IMR-90 (cell line): ENCODE measurements around the gene FAM8A1. TPM values are rescaled to one million over a fixed set of nuclear protein-coding genes. Genes with fewer than 3 reads are reported as not detected.

Experiments used
- ATAC-seq: fragments of 200-7000 bp; cut with Tn5 transposase; 2 replicates; pipeline ENCODE4 v1.9.1; 2020; ENCODE audit warnings: low read depth, mild to moderate bottlenecking, moderate library complexity
- BruUV-seq: library from RNA; stranded (reverse); fragments of 400-500 nt; replicated peaks from 2 replicates; lab custom pipeline; 2021; lab: Mats Ljungman, UMichigan
- CTCF ChIA-PET: fragments of 300-600 bp; formaldehyde crosslinking; extraction: SDS; loops from one replicate; lab custom pipeline; 2021; ENCODE audit warnings: antibody characterized with exemption; lab: Yijun Ruan, JAX
- POLR2A ChIA-PET: fragments of 300-600 bp; sonication (Branson Sonifier 250); formaldehyde crosslinking; loops from one replicate; lab custom pipeline; 2022; ENCODE audit warnings: antibody characterized with exemption; ENCODE audit not compliant: unreplicated experiment; lab: Charles Lee
- DNase-seq: peaks from one replicate; pipeline ENCODE4 v3.0.0; 2013
- H2AFZ ChIP-seq: replicated peaks from 2 replicates; pipeline ENCODE3; 2013; ENCODE audit warnings: low read length, mild to moderate bottlenecking; ENCODE audit not compliant: poor library complexity
- H2AK5ac ChIP-seq: 2 replicates; pipeline ENCODE4 v1.6.1; 2013; ENCODE audit warnings: low read depth, low read length, inconsistent platforms
- H2AK9ac ChIP-seq: replicated peaks from 2 replicates; pipeline ENCODE3; 2013; ENCODE audit warnings: mild to moderate bottlenecking, low read depth, low read length, moderate library complexity; ENCODE audit not compliant: poor library complexity
- H2BK120ac ChIP-seq: 2 replicates; pipeline ENCODE4 v1.6.1; 2013; ENCODE audit warnings: low read depth, low read length, inconsistent platforms
- H2BK15ac ChIP-seq: 3 replicates; pipeline ENCODE4 v1.6.1; 2013; ENCODE audit warnings: low read depth, low read length, inconsistent platforms
- H2BK20ac ChIP-seq: 2 replicates; pipeline ENCODE4 v1.6.1; 2013; ENCODE audit warnings: low read depth, mild to moderate bottlenecking, inconsistent platforms, low read length, moderate library complexity
- H2BK5ac ChIP-seq: 2 replicates; pipeline ENCODE4 v1.6.1; 2013; ENCODE audit warnings: mild to moderate bottlenecking, low read depth, low read length, inconsistent platforms; ENCODE audit not compliant: poor library complexity, severe bottlenecking
- H3K14ac ChIP-seq: replicated peaks from 2 replicates; pipeline ENCODE4 v1.6.1; 2013; ENCODE audit warnings: low read depth, low read length, inconsistent platforms
- H3K18ac ChIP-seq: 2 replicates; pipeline ENCODE4 v1.6.1; 2013; ENCODE audit warnings: low read depth, low read length, control low read depth
- H3K23ac ChIP-seq: 2 replicates; pipeline ENCODE4 v1.6.1; 2013; ENCODE audit warnings: low read depth, low read length, inconsistent platforms
- H3K27ac ChIP-seq: 2 replicates; pipeline ENCODE4 v1.5.1; 2013; ENCODE audit warnings: mild to moderate bottlenecking, control low read depth, low read length; ENCODE audit not compliant: insufficient read depth
- H3K27me3 ChIP-seq: 2 replicates; pipeline ENCODE4 v1.6.1; 2013; ENCODE audit warnings: low read length; ENCODE audit not compliant: control insufficient read depth, insufficient read depth
- H3K36me3 ChIP-seq: 2 replicates; pipeline ENCODE4 v1.6.1; 2013; ENCODE audit warnings: low read length, mixed read lengths; ENCODE audit not compliant: control insufficient read depth, insufficient read depth
- H3K4ac ChIP-seq: 2 replicates; pipeline ENCODE4 v1.6.1; 2013; ENCODE audit warnings: low read depth, low read length, inconsistent platforms
- H3K4me1 ChIP-seq: 2 replicates; pipeline ENCODE4 v1.6.1; 2013; ENCODE audit warnings: low read length, mixed read lengths; ENCODE audit not compliant: control insufficient read depth, insufficient read depth
- H3K4me2 ChIP-seq: 2 replicates; pipeline ENCODE4 v1.6.1; 2013; ENCODE audit warnings: low read depth, mild to moderate bottlenecking, control low read depth, low read length, moderate library complexity
- H3K4me3 ChIP-seq: 2 replicates; pipeline ENCODE4 v1.5.1; 2013; ENCODE audit warnings: low read depth, mild to moderate bottlenecking, control low read depth, low read length, moderate library complexity; ENCODE audit not compliant: insufficient read depth
- H3K56ac ChIP-seq: 2 replicates; pipeline ENCODE4 v1.6.1; 2013; ENCODE audit warnings: low read length, inconsistent platforms; ENCODE audit not compliant: insufficient read depth; ENCODE audit errors: extremely low read depth
- H3K79me1 ChIP-seq, 2 experiments: 2 replicates each; pipeline ENCODE4 v1.6.1; 2013; ENCODE audit warnings: low read length in 2 of 2, inconsistent platforms in 1 of 2, low read depth in 1 of 2
- H3K9ac ChIP-seq: 2 replicates; pipeline ENCODE4 v1.6.1; 2013; ENCODE audit warnings: low read depth, low read length, control low read depth
- H3K9me1 ChIP-seq: 2 replicates; pipeline ENCODE4 v1.6.1; 2013; ENCODE audit warnings: low read length, inconsistent platforms; ENCODE audit not compliant: insufficient read depth
- H3K9me3 ChIP-seq: 2 replicates; pipeline ENCODE4 v1.6.1; 2013; ENCODE audit warnings: low read length; ENCODE audit not compliant: control insufficient read depth, insufficient read depth
- H4K20me1 ChIP-seq: 2 replicates; pipeline ENCODE4 v1.6.1; 2013; ENCODE audit warnings: low read length, inconsistent platforms; ENCODE audit not compliant: insufficient read depth
- H4K5ac ChIP-seq: 2 replicates; pipeline ENCODE4 v1.6.1; 2013; ENCODE audit warnings: mild to moderate bottlenecking, low read depth, low read length, control low read depth
- H4K8ac ChIP-seq, 2 experiments: 2 replicates each; pipeline ENCODE4 v1.6.1; 2013; ENCODE audit warnings: low read depth in 2 of 2, low read length in 2 of 2, control low read depth in 1 of 2, inconsistent platforms in 1 of 2
- H4K91ac ChIP-seq: 2 replicates; pipeline ENCODE4 v1.6.1; 2013; ENCODE audit warnings: low read depth, low read length, inconsistent platforms; ENCODE audit not compliant: insufficient read depth
- BHLHE40 ChIP-seq: fragments of 150-350 bp; IDR thresholded peaks from 2 replicates; pipeline ENCODE4 v1.6.1; 2016; ENCODE audit warnings: mild to moderate bottlenecking, low read depth, low read length
- CEBPB ChIP-seq: IDR thresholded peaks from 2 replicates; pipeline ENCODE4 v1.6.1; 2012; ENCODE audit warnings: low read depth, low read length, improper control_type of control experiment
- CHD1 ChIP-seq: IDR thresholded peaks from 2 replicates; pipeline ENCODE4 v1.6.1; 2012; ENCODE audit warnings: low read depth, low read length, improper control_type of control experiment
- CTCF ChIP-seq: conservative IDR thresholded peaks from 2 replicates; pipeline ENCODE4 v1.5.1; 2012; ENCODE audit warnings: mild to moderate bottlenecking, low read depth, low read length, improper control_type of control experiment
- FOS ChIP-seq: fragments of 150-350 bp; IDR thresholded peaks from 2 replicates; pipeline ENCODE4 v1.6.1; 2016; ENCODE audit warnings: low read depth, low read length
- MAFK ChIP-seq: IDR thresholded peaks from 2 replicates; pipeline ENCODE4 v1.6.1; 2012; ENCODE audit warnings: low read depth, low read length, improper control_type of control experiment
- MAZ ChIP-seq: IDR thresholded peaks from 2 replicates; pipeline ENCODE4 v1.6.1; 2012; ENCODE audit warnings: low read depth, mild to moderate bottlenecking, low read length, improper control_type of control experiment, moderate library complexity, borderline replicate concordance
- MXI1 ChIP-seq: IDR thresholded peaks from 2 replicates; pipeline ENCODE4 v1.6.1; 2012; ENCODE audit warnings: low read depth, mild to moderate bottlenecking, low read length, moderate library complexity, borderline replicate concordance
- NFE2L2 ChIP-seq: fragments of 150-350 bp; IDR thresholded peaks from 2 replicates; pipeline ENCODE4 v1.6.1; 2016; ENCODE audit warnings: low read depth, mild to moderate bottlenecking, low read length
- POLR2A ChIP-seq: IDR thresholded peaks from 2 replicates; pipeline ENCODE4 v1.6.1; 2012; ENCODE audit warnings: mild to moderate bottlenecking, low read depth, low read length
- RAD21 ChIP-seq: IDR thresholded peaks from 2 replicates; pipeline ENCODE4 v1.6.1; 2012; ENCODE audit warnings: low read length, improper control_type of control experiment
- RCOR1 ChIP-seq: IDR thresholded peaks from 2 replicates; pipeline ENCODE4 v1.6.1; 2012; ENCODE audit warnings: mild to moderate bottlenecking, low read length, improper control_type of control experiment; ENCODE audit not compliant: insufficient replicate concordance
- RFX5 ChIP-seq: IDR thresholded peaks from 2 replicates; pipeline ENCODE4 v1.8.0; 2012; ENCODE audit warnings: low read depth, mild to moderate bottlenecking, low read length, moderate library complexity
- SMC3 ChIP-seq: fragments of 150-350 bp; IDR thresholded peaks from 2 replicates; pipeline ENCODE4 v1.6.1; 2016; ENCODE audit warnings: low read depth, mild to moderate bottlenecking, antibody characterized with exemption, low read length, moderate library complexity
- WGBS, 2 experiments: methylation state at CpG; one replicate each; pipeline versions ENCODE4 v1.1.5 to v1.1.7; 2013; ENCODE audit warnings: missing lambda C conversion rate in 2 of 2; ENCODE audit not compliant: insufficient read length in 1 of 2; ENCODE audit errors: extremely low coverage in 2 of 2; 5-methylcytosine and 5-hydroxymethylcytosine counted together
- dilution Hi-C: fragments of 300-500 bp; cut with HindIII; formaldehyde crosslinking; loops from one replicate; pipeline ENCODE4 v1.14.3; 2018; ENCODE audit warnings: low sequenced_read_pairs; ENCODE audit not compliant: unreplicated experiment
- in situ Hi-C: fragments of 300-500 bp; cut with MboI; formaldehyde crosslinking; loops from 3 replicates; pipeline ENCODE4 v1.14.3; 2019; ENCODE audit warnings: low sequenced_read_pairs, inconsistent platforms, mixed read lengths
- intact Hi-C: fragments of 100-400 bp; cut with micrococcal nuclease; formaldehyde crosslinking; loops from 2 replicates; pipeline ENCODE4 v1.10.0; 2022
- polyA plus RNA-seq, 3 experiments: library from polyadenylated mRNA; depleted of rRNA; stranded (reverse); fragments of >200 nt; gene quantifications; 2 replicates each; pipeline ENCODE4 v1.2.3, GENCODE V29; 2012; ENCODE audit warnings: low replicate concordance in 1 of 3
- total RNA-seq: library from RNA; depleted of rRNA; stranded (reverse); fragments of >200 nt; gene quantifications from 2 replicates; pipeline ENCODE4 v1.2.3, GENCODE V29; 2012
- TF ChIP-seq, protein P1 (sequence below): fragments of 150-350 bp; IDR thresholded peaks from 2 replicates; pipeline ENCODE4 v1.6.1; 2016; ENCODE audit warnings: low read depth, mild to moderate bottlenecking, low read length, moderate library complexity, borderline replicate concordance
- TF ChIP-seq, protein P2 (sequence below): fragments of 150-350 bp; IDR thresholded peaks from 2 replicates; pipeline ENCODE4 v1.6.1; 2017; ENCODE audit warnings: mild to moderate bottlenecking, antibody characterized with exemption, low read length, low read depth

The FAM8A1 gene
- total and polyA plus RNA-seq, 2 of the 4 experiments (the other 2 are of a cell fraction) = 8.1 to 8.2 TPM

- dilution Hi-C loops = no loop called here
- no peak overlapping the region for H3K14ac ChIP-seq
- H3K36me3 ChIP-seq = peaks cover 29% of the 10 kb centered on the region
- no peak overlapping the region for H3K4ac ChIP-seq
- no peaks in the 10 kb centered on the region for H3K27me3 ChIP-seq
- peaks cover 8% of the 10 kb centered on the region; the same call in 1 of the 2 replicates for H4K20me1 ChIP-seq
- WGBS, 2 experiments = no CpG with 5 or more reads among the region's 5 CpGs
- no peak overlapping the region for H4K5ac ChIP-seq
- ATAC-seq (no peak), DNase-seq (no peak)
- H3K9ac ChIP-seq = no peak overlapping the region
- no TSS peak for BruUV-seq
- intact Hi-C loops = no loop called here
- H3K27ac ChIP-seq = no peak overlapping the region
- no peak overlapping the region for H2AK5ac ChIP-seq
- H2BK15ac ChIP-seq = no peak overlapping the region
- H2AK9ac ChIP-seq = no peak overlapping the region
- no peak overlapping the region for H3K56ac ChIP-seq
- H2BK120ac ChIP-seq = no peak overlapping the region
- H3K9me3 ChIP-seq = no peaks in the 10 kb centered on the region
- POLR2A ChIA-PET = no interaction called here
- H4K8ac ChIP-seq = no peak overlapping the region
- TF ChIP-seq FOS = no peak
- no peak for TF ChIP-seq RFX5
- no peak for TF ChIP-seq CTCF
- no peak for TF ChIP-seq CEBPB
- TF ChIP-seq BHLHE40 = no peak
- no peak for TF ChIP-seq CHD1
- TF ChIP-seq MAFK = no peak
- TF ChIP-seq RCOR1 = no peak
- no peak for TF ChIP-seq MAZ
- TF ChIP-seq MXI1 = no peak
- TF ChIP-seq RAD21 = no peak
- TF ChIP-seq NFE2L2 = no peak
- TF ChIP-seq, protein P1, sequence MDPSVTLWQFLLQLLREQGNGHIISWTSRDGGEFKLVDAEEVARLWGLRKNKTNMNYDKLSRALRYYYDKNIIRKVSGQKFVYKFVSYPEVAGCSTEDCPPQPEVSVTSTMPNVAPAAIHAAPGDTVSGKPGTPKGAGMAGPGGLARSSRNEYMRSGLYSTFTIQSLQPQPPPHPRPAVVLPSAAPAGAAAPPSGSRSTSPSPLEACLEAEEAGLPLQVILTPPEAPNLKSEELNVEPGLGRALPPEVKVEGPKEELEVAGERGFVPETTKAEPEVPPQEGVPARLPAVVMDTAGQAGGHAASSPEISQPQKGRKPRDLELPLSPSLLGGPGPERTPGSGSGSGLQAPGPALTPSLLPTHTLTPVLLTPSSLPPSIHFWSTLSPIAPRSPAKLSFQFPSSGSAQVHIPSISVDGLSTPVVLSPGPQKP = no peak
- TF ChIP-seq POLR2A = no peak
- TF ChIP-seq, protein P2, sequence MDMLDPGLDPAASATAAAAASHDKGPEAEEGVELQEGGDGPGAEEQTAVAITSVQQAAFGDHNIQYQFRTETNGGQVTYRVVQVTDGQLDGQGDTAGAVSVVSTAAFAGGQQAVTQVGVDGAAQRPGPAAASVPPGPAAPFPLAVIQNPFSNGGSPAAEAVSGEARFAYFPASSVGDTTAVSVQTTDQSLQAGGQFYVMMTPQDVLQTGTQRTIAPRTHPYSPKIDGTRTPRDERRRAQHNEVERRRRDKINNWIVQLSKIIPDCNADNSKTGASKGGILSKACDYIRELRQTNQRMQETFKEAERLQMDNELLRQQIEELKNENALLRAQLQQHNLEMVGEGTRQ = no peak
- no peak for TF ChIP-seq SMC3
- H3K4me1 ChIP-seq = no peaks in the 10 kb centered on the region
- no peak overlapping the region for H2AFZ ChIP-seq
- CTCF ChIA-PET = no interaction called here
- no peak overlapping the region for H4K91ac ChIP-seq
- H3K79me1 ChIP-seq = peaks cover 23 to 54% of the 10 kb centered on the region in 2 experiments
- H2BK20ac ChIP-seq = no peak overlapping the region
- H2BK5ac ChIP-seq = no peak overlapping the region
- H3K23ac ChIP-seq = no peak overlapping the region
- no peaks in the 10 kb centered on the region; the same call in 1 of the 2 replicates for H3K9me1 ChIP-seq
- H3K18ac ChIP-seq = no peak overlapping the region
- in situ Hi-C loops = no loop called here
- H3K4me2 ChIP-seq = no peak overlapping the region
- no peak overlapping the region for H3K4me3 ChIP-seq
Measured at GRCh38 chr6:17653198-17653882, 53.2 kb downstream of the FAM8A1 start.
